Hippocampal formation (tissue), 2 donors: ENCODE results near the gene RPN1.
A peak's percentile ranks its signal among the peaks of the same experiment; 100 is the strongest.
"Not testable (repeated sequence)": the region's sequence is repeated elsewhere in the genome, so short reads cannot be mapped to it uniquely, and the experiment has no call there.

Source experiments
- DNase-seq, 2 donors: peaks; one replicate each; lab custom pipeline; 2025; lab: John Stamatoyannopoulos, UW

The RPN1 gene

DNA sequence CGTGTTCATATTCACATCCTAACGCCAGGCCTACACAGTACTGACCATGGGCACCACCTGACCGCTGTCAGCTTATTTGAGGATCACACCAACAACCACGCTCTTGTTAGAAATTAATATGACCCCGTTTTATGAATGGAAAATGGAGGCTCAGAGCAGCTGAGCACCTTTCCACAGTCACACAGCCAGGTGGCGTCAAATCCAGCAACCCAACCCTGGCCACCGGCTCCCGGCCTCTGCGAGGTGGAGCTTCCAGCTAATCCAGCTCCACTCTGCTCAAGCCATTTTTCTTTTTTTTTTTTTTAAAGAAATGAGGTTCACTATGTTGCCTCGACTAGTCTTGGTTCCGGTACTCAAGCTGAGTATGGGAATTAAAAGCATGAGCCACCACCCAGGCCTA lies 41.3 kb downstream of the RPN1 start:
- DNase-seq: no peak

DNA sequence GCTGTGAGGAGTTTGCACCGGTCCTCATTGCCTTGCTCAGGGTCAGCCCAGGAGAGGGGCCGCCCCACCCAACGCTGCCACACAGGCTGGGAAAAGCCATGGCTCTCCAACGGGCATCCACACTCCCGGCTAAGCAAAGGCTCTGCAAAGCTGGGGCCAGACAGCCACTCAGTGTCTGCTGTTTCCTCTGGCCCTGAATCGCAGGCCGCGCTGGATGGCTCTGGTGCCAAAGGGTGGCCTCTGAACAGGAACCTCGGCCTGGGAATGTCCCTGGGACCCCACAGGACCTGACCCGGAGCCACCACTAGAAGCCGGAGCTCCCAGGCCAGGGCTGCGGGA lies 42.9 kb downstream of the RPN1 start:
- DNase-seq: no peak

DNA sequence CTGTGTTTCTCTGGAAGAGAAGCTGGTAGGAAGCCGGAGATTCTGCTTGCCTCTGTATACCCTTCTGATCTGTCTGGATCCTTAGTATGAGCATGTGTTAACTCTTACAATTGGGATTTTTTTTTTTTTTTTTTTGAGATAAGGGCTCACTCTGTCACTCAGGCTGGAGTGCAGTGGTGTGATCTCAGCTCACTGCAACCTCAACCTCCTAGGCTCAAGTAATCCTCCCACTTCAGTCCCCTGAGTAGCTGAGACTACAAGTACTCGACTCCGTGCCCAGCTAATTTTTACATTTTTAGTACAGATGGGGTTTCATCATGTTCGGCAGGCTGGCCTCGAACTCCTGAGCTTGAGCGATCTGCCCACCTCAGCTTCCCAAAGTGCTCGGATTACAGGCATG lies 44.5 kb downstream of the RPN1 start:
- no peak for DNase-seq

DNA sequence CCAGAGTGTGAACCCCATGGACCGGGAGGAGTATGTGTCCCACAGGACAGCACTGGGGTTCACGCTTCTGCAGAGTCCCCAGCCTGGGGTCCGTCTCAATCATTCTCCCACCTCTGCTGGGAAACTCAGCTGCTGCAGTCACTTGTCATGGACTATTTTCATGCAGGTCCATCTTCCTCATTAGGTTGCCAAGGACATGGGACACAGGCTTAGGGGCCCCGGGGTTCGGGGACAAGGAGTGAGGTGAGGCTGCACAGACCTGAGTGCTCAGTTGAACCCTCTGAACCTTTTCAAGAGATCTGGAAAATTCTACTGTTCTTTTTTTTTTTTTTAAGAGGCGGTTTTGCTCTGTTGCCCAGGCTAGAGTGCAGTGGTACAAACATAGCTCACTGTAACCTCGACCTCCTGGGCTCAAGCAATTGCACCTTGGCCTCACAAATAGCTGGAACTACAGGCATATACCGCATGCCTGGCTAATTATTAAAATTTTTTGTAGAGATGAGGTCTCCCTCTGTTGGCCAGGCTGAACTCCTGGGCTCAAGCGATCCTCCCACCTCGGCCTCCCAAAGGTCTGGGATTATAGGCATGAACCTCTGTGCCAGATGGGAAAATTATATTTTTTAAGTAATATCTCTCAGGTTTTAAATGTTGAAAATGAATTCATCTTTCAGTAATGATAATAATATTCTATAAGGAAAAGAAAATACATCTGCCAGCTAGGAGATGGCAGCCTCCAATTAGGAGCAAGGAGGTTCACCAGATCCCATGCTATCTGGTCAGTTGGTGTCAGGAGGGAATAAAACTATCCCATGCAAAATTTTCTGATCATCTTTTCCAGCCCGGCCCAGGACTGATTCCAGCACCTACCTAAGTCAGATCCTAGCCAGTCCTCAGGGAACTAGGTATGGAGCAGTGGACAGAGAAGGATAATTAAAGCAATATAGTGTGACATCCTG lies 45.2 kb downstream of the RPN1 start:
- no peak for DNase-seq

- no peak for DNase-seq
Observed at GRCh38 chr3:128603811-128604775, 46.5 kb downstream of the RPN1 start.

DNA sequence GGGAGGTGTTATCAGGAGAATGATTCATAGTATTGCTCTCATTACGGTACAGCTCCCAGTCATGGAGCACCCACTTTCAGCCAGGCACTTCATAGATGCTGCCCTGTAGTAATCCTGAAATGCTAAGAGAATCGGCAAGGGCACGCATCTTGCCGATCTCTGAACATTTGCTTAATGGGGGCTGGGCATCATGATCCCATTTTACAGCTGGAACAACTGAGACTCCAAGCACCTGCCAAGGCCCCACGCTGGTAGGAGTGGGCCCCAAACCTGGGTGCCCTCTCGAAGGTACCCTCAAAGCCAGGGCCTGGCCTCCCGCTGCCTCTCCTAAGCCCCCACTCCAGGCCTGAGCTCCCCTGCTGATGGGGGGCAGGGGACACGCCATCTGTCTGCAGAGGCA lies 47.3 kb downstream of the RPN1 start:
- no peak for DNase-seq

DNA sequence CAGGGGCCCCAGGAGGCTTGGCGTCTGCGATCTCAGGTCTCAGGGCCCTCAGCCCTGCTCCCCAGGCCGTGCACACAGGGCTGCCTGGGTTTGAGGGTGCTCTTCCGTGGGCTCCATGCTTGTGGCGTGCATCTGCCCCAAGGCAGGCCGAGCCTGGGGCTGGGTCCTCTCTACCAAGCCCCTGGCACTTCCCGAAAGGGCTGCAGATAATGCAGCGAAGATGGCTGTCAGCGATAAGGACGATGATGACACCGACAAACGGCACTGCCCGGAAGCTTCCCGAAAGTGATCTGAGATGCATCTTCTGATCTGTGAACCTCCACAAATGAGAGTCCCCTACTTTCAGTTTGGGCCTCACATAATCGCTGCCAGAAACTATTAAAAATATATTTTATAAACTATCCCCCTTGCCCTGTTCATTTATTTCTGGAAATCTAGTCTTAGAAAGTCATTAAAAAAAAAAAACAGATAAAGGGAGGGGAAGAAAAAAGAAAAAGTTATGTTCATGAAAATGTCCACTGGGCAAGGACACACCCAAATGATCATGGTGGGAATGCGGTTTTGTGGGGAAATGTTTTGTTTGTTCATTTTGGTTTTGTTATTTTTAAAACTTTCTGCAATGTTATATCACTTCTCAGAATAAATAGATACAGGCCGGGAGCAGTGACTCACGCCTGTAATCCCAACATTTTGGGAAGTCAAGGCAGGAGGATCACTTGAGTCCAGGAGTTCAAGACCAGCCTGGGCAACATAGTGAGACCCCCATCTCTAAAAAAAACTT lies 51.5 kb downstream of the RPN1 start:
- DNase-seq: no peak

- DNase-seq: no peak
Observed at GRCh38 chr3:128597900-128598299, 52.7 kb downstream of the RPN1 start.

DNA sequence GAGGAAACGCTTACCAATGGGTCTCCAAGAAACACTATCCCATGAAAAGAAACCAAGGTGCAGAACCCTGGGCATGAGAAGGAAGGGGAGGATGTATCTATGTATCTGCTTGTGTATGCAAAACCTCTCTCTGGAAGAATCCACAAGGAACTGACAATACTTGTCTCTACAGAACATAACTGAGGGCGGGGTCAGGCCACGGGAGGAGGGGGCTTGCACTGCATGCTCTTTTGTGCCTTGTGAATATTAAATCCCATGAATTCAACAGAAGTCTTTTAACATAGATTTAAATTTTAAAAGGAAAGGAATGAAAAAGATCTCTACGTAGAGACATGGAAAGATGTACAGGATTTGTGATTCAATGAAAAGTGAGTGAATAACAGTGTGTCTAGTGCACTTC lies 57.8 kb downstream of the RPN1 start:
- no peak for DNase-seq

DNA sequence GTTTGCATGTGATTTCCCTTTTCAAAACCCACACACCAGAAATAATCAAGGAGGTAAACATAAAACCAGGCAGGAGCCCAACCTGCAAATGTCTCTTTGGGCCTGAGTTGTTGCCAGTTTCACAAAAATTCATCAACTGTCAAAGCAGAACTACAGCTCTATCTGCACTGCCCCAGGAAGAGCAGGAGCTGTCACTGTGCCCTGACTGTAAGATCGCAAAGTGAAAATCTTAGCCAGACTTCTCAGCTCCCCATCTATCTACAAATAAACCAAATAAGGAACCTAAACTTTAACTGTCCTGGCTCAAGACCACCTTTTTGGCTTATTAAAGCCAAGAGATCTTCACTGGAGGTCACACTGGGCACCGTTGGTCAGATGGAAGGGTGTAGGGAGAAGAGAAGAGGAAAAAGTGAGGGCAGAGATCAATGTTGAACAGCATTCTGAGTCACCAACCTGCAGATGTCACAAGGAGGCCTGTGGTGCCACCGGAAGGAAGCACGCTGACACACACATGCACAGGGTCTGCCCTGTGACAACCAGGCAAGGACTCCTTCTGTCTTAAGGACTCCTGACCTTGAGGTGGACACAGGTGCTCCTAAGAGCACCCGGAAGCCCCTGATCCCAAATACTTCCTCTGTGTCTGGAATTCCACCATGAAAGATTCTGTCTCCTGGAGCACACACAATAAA lies 58.7 kb downstream of the RPN1 start:
- no peak for DNase-seq

DNA sequence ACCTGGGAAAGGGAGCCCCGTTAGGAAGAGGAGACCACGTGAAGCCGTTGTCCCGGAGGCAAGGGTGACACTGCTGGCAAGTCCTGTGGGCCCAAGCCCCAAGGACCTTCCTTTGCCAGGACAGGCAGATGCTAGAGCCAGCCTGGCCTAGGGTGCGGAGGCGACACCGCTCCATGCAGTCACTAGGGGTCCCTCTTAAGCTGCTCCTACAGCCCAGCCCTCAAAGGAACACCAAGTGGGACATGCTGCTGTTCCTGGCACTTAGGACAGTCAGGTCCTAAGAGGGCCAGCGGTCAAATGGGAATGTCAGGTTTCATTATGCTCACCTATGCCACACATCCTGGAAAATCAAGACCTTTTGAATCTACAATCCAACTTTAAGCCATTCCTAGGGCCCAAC lies 59.7 kb downstream of the RPN1 start:
- no peak for DNase-seq

DNA sequence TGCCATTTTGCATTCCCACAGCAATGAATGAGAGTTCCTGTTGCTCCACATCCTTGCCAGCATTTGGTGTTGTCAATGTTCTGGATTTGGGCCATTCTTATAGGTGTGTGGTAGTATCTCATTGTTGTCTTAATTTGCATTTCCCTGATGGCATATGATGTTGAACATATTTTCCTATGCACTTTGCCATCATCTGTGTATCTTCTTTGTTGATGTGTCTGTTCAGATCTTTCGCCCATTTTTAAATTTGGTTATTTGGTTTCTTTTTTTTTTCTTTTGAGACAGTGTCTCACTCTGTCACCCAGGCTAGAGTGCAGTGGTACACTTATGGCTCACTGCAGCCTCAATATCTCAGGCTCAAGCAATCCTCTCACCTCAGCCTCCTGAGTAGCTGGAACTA lies 60.6 kb downstream of the RPN1 start:
- not testable (repeated sequence) for DNase-seq

DNA sequence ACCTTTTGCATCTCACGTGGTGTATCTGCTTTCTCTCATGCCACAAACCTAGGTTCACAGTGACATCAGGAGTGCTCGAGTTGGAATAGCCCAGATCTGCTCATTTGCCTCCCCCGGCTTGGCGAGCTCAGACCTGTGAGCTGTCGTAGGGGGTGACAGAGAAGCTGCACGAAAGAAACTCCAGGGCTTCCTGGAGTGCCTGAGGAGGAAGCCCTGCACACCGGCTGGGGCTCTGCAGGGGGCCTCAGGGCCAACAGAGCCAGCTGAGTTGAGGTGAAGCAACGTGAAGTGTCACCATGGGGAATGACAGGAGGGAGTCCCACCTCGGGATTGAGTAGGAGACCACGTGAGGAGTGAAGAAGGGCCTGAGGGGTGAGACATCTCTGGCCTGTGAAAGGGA lies 62.5 kb downstream of the RPN1 start:
- no peak for DNase-seq

GRCh38 chr3:128587391-128587790 lies 63.2 kb downstream of the RPN1 start:
- DNase-seq: no peak

DNA sequence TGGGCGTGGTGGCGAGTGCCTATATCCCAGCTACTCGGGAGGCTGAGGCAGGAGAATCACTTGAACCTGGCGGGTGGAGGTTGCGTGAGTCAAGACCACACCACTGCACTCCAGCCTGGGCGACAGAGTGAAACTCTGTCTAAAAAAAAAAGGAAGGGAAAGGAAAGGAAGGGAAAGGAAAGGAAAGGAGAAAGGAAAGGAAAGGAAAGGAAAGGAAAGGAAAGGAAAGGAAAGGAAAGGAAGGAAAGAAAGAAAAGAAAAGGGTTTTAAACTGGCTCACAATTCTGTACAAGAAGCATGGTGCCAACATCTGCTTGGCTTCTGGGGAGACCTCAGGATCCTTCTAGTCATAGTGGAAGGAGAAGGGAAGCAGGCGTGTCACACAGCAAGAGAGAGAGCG lies 63.7 kb downstream of the RPN1 start:
- DNase-seq: not testable (repeated sequence)

- not testable (repeated sequence) for DNase-seq
Observed at GRCh38 chr3:128586391-128586790, 64.2 kb downstream of the RPN1 start.

- DNase-seq: no peak
Observed at GRCh38 chr3:128585974-128586373, 64.6 kb downstream of the RPN1 start.

- no peak for DNase-seq
Observed at GRCh38 chr3:128585189-128585588, 65.4 kb downstream of the RPN1 start.

DNA sequence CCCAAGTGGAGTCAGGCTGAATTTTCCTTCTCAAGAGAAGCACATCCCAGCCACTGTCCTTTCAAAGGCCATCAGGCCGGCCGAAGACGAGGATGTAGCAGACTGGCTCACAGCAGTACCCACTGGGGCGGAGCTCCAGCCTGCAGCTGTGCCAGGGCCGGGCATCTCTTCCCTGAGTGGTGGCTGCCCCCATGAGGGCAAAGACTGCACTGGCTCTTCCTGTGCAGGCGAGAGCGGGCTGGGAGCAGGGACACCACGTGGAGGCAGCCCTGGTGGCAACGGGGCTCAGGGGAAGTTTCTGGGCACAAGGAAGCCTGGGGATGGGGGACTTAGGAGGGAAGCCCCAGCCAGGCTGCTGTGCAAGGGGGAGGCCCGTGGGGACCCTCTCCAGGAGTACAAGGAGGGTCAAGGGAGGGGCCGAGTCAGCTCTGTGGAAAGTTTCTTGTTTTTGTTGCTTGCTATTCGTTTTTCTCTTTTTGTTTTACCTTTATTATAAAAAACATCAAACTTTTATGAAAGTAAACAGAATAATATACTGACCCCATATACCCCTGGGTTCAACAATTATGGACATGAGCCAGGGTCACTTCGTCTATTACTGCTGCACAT lies 66.1 kb downstream of the RPN1 start:
- peak; percentile 57 to 82 for DNase-seq

DNA sequence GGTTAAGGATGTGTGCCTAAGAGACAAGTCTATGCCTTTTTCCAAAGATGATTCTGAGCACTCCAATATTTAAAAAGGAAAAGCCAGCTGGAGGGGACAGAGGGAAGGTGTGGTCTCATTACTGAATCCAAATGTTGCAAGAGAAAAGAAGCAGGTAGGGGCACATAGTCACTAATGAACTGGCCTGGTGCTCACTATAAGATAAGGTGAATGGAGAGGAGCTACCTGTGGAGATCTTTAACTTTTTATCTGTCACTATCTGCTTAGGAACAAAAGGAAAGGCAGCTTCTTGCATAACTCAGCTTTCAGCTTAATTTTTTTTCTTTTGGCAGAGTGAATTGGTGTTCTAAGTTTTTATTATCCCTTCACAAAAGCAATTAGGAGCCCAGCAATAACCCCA lies 69.1 kb downstream of the RPN1 start:
- no peak for DNase-seq

GRCh38 chr3:128579927-128580326 lies 70.7 kb downstream of the RPN1 start:
- no peak for DNase-seq
